HCT116 (cell line): Measurements from ENCODE around the gene CKS1B. TPM values are rescaled to one million over a fixed set of nuclear protein-coding genes. Genes with fewer than 3 reads are reported as not detected.

Experiments
- ATAC-seq: fragments of 200-7000 bp; cut with Tn5 transposase; 2 replicates; pipeline ENCODE4 v1.9.1; 2020; ENCODE audit warnings: mild to moderate bottlenecking, moderate library complexity
- BruUV-seq: library from RNA; stranded (reverse); fragments of 400-500 nt; replicated peaks from 2 replicates; lab custom pipeline; 2021; lab: Mats Ljungman, UMichigan
- CTCF ChIA-PET: fragments of 300-600 bp; sonication (Branson Sonifier 250); formaldehyde crosslinking; loops from one replicate; lab custom pipeline; 2021; ENCODE audit warnings: antibody characterized with exemption; lab: Charles Lee
- POLR2A ChIA-PET: fragments of 300-600, 350-600 bp; sonication (Branson Sonifier 250); formaldehyde crosslinking; loops from one replicate; lab custom pipeline; 2021; ENCODE audit warnings: antibody characterized with exemption; lab: Charles Lee
- RAD21 ChIA-PET, 2 experiments: fragments of 300-600 bp; sonication (Branson Sonifier 250); formaldehyde crosslinking; loops; one replicate each; lab custom pipeline; 2023; ENCODE audit warnings: low total read pairs in 2 of 2; ENCODE audit not compliant: uncharacterized antibody in 2 of 2, unreplicated experiment in 2 of 2, low non-redundant PET in 1 of 2; lab: Charles Lee
- DNase-seq: peaks from one replicate; pipeline ENCODE4 v3.0.0-alpha.2; 2010; ENCODE audit warnings: low read depth, low spot score
- H2AFZ ChIP-seq: fragments of 200-600 bp; shearing (Covaris generic), sonication (generic); 2 replicates; pipeline ENCODE4 v1.6.1; 2017; ENCODE audit warnings: low read depth, mixed run types, mixed read lengths, antibody characterized with exemption, low read length; ENCODE audit not compliant: poor library complexity, severe bottlenecking
- H3K27ac ChIP-seq: 2 replicates; pipeline ENCODE4 v1.5.1; 2012; ENCODE audit warnings: low read depth, low read length
- H3K27me3 ChIP-seq: fragments of 200-600 bp; sonication (generic); 2 replicates; pipeline ENCODE4 v1.6.1; 2016; ENCODE audit warnings: mixed run types, low read length, mixed read lengths; ENCODE audit not compliant: insufficient read depth
- H3K36me3 ChIP-seq, 2 experiments: fragments of 200-500 bp in 1 of 2; fragments of 200-600 bp in 1 of 2; sonication (Bioruptor generic) in 1 of 2; sonication (generic) in 1 of 2; 2 replicates each; pipeline versions ENCODE4 v1.5.1 to v1.6.1; 2014 to 2016; ENCODE audit warnings: low read length in 2 of 2, inconsistent platforms in 1 of 2, mixed read lengths in 1 of 2, mixed run types in 1 of 2; ENCODE audit not compliant: insufficient read depth in 2 of 2, control insufficient read depth in 1 of 2
- H3K4me1 ChIP-seq, 2 experiments: fragments of 200-600 bp in 1 of 2; sonication (generic) in 1 of 2; 2 replicates each; pipeline versions ENCODE4 v1.5.1 to v1.6.1; 2012 to 2017; ENCODE audit warnings: low read length in 2 of 2, inconsistent platforms in 1 of 2, mild to moderate bottlenecking in 1 of 2, mixed read lengths in 1 of 2, mixed run types in 1 of 2, moderate library complexity in 1 of 2; ENCODE audit not compliant: insufficient read depth in 2 of 2, control insufficient read depth in 1 of 2
- H3K4me2 ChIP-seq: fragments of 200-600 bp; sonication (generic); 2 replicates; pipeline ENCODE4 v1.6.1; 2017; ENCODE audit warnings: mixed run types, low read length, mixed read lengths
- H3K4me3 ChIP-seq, 2 experiments: fragments of 200-600 bp in 1 of 2; sonication (generic) in 1 of 2; replicated peaks in 1 of 2; 2 replicates each; pipeline ENCODE4 v1.5.1; 2011 to 2016; ENCODE audit warnings: low read length in 2 of 2, control low read depth in 1 of 2, low read depth in 1 of 2, mild to moderate bottlenecking in 1 of 2, mixed read lengths in 1 of 2, mixed run types in 1 of 2
- H3K79me2 ChIP-seq: fragments of 200-600 bp; sonication (generic); 2 replicates; pipeline ENCODE4 v1.6.1; 2017; ENCODE audit warnings: mild to moderate bottlenecking, mixed run types, low read length, moderate library complexity, mixed read lengths; ENCODE audit not compliant: insufficient read depth
- H3K9ac ChIP-seq: fragments of 200-600 bp; sonication (generic); 2 replicates; pipeline ENCODE4 v1.6.1; 2016; ENCODE audit warnings: low read length, mixed read lengths
- H3K9me2 ChIP-seq: fragments of 200-600 bp; sonication (generic), shearing (Covaris generic); 2 replicates; pipeline ENCODE4 v1.6.1; 2017; ENCODE audit warnings: mixed run types, mild to moderate bottlenecking, moderate library complexity; ENCODE audit not compliant: insufficient read depth
- H3K9me3 ChIP-seq, 2 experiments: fragments of 200-500 bp in 1 of 2; fragments of 200-600 bp in 1 of 2; sonication (Bioruptor generic) in 1 of 2; sonication (generic) in 1 of 2; 2 replicates each; pipeline ENCODE4 v1.6.1; 2014 to 2017; ENCODE audit warnings: low read length in 2 of 2, mixed read lengths in 2 of 2, inconsistent platforms in 1 of 2, low read depth in 1 of 2, mild to moderate bottlenecking in 1 of 2, mixed run types in 1 of 2, moderate library complexity in 1 of 2; ENCODE audit not compliant: control insufficient read depth in 1 of 2, insufficient read depth in 1 of 2
- H4K20me1 ChIP-seq: fragments of 200-600 bp; sonication (generic), shearing (Covaris generic); 2 replicates; pipeline ENCODE4 v1.6.1; 2017; ENCODE audit warnings: mixed run types, mild to moderate bottlenecking, moderate library complexity; ENCODE audit not compliant: insufficient read depth
- ATF3 ChIP-seq: IDR thresholded peaks from 2 replicates; pipeline ENCODE4 v1.6.1; 2012
- CBX3 ChIP-seq: IDR thresholded peaks from 2 replicates; pipeline ENCODE4 v1.6.1; 2012; ENCODE audit warnings: low read depth
- CEBPB ChIP-seq: IDR thresholded peaks from 2 replicates; pipeline ENCODE4 v1.6.1; 2012; ENCODE audit warnings: low read depth
- CTCF ChIP-seq, 3 experiments: fragments of 200-600 bp in 1 of 3; sonication (generic) in 1 of 3; IDR thresholded peaks in 2 of 3; conservative IDR thresholded peaks in 1 of 3; 2 replicates each; pipeline ENCODE4 v1.5.1; 2012 to 2017; ENCODE audit warnings: low read depth in 2 of 3, low read length in 2 of 3, antibody characterized with exemption in 1 of 3, borderline replicate concordance in 1 of 3, control low read depth in 1 of 3, mild to moderate bottlenecking in 1 of 3, mixed read lengths in 1 of 3, mixed run types in 1 of 3, moderate library complexity in 1 of 3; ENCODE audit not compliant: insufficient read depth in 1 of 3
- EGR1 ChIP-seq: IDR thresholded peaks from 2 replicates; pipeline ENCODE4 v1.6.1; 2012; ENCODE audit warnings: low read depth
- EZH2 ChIP-seq: fragments of 200-600 bp; sonication (generic); IDR thresholded peaks from 2 replicates; pipeline ENCODE4 v1.6.1; 2017; ENCODE audit warnings: antibody characterized with exemption, mixed run types
- JUND ChIP-seq: IDR thresholded peaks from 2 replicates; pipeline ENCODE4 v1.6.1; 2012
- MAX ChIP-seq: IDR thresholded peaks from 2 replicates; pipeline ENCODE4 v1.6.1; 2012
- POLR2A ChIP-seq: IDR thresholded peaks from 2 replicates; pipeline ENCODE4 v1.7.0; 2011; ENCODE audit warnings: borderline replicate concordance; ENCODE audit not compliant: insufficient read depth, insufficient read length; ENCODE audit errors: extremely low read depth
- POLR2AphosphoS5 ChIP-seq: IDR thresholded peaks from 2 replicates; pipeline ENCODE4 v1.6.1; 2011; ENCODE audit warnings: mild to moderate bottlenecking, low read depth, low read length, moderate library complexity
- RAD21 ChIP-seq: IDR thresholded peaks from 2 replicates; pipeline ENCODE4 v1.6.1; 2012; ENCODE audit warnings: low read depth, mild to moderate bottlenecking
- REST ChIP-seq: IDR thresholded peaks from 2 replicates; pipeline ENCODE4 v1.6.1; 2012; ENCODE audit warnings: low read depth
- SIN3A ChIP-seq: IDR thresholded peaks from 2 replicates; pipeline ENCODE4 v1.6.1; 2012; ENCODE audit warnings: low read depth
- SP1 ChIP-seq: IDR thresholded peaks from 2 replicates; pipeline ENCODE4 v1.6.1; 2012; ENCODE audit warnings: low read depth
- SRF ChIP-seq: IDR thresholded peaks from 2 replicates; pipeline ENCODE4 v1.6.1; 2012; ENCODE audit warnings: low read depth
- TCF7L2 ChIP-seq: IDR thresholded peaks from 2 replicates; pipeline ENCODE4 v1.7.0; 2011; ENCODE audit warnings: borderline replicate concordance, inconsistent platforms; ENCODE audit not compliant: insufficient read depth, insufficient read length; ENCODE audit errors: extremely low read depth
- YY1 ChIP-seq: IDR thresholded peaks from 2 replicates; pipeline ENCODE4 v1.6.1; 2011; ENCODE audit warnings: low read length, low read depth, moderate library complexity, mild to moderate bottlenecking; ENCODE audit not compliant: insufficient replicate concordance; ENCODE audit errors: extremely low read depth
- ZBTB33 ChIP-seq: IDR thresholded peaks from 2 replicates; pipeline ENCODE4 v1.6.1; 2011; ENCODE audit warnings: mild to moderate bottlenecking, low read length, moderate library complexity; ENCODE audit not compliant: insufficient replicate concordance; ENCODE audit errors: extremely low read depth
- ZNF274 ChIP-seq: fragments of 200-500 bp; sonication (Bioruptor generic); IDR thresholded peaks from 2 replicates; pipeline ENCODE4 v1.6.1; 2014; ENCODE audit warnings: mild to moderate bottlenecking, low read depth, low read length, inconsistent platforms
- intact Hi-C: fragments of 100-400 bp; cut with micrococcal nuclease; formaldehyde crosslinking; loops from 2 replicates; pipeline ENCODE4 v1.10.0; 2022
- total RNA-seq: library from RNA; stranded (reverse); gene quantifications from one replicate; pipeline ENCODE4 v1.2.1, GENCODE V29; 2021; ENCODE audit not compliant: unreplicated experiment

CKS1B gene
- total RNA-seq, 1 experiment from 2014 or later = 229 TPM

- no peak for TF ChIP-seq POLR2A
- no peak for TF ChIP-seq EZH2
- no peak for TF ChIP-seq CTCF (IDR thresholded peaks at IDR 0.05 in 2 of 3, conservative IDR thresholded peaks at IDR 0.05 in 1 of 3; ENCODE audit: borderline replicate concordance in 1 of 3, insufficient read depth in 1 of 3, low read depth in 2 of 3, low read length in 2 of 3)
- TF ChIP-seq TCF7L2 = no peak
- no peak for TF ChIP-seq YY1
- no peak for TF ChIP-seq POLR2AphosphoS5
- TF ChIP-seq REST = no peak
- no peak for TF ChIP-seq MAX
- TF ChIP-seq SP1 = no peak
- TF ChIP-seq RAD21 = no peak
- TF ChIP-seq CEBPB = no peak
- no peak for TF ChIP-seq ZNF274
- TF ChIP-seq ATF3 = no peak
- TF ChIP-seq CBX3 = no peak
- TF ChIP-seq JUND = no peak
- no peak for TF ChIP-seq EGR1
- TF ChIP-seq ZBTB33 = no peak
- TF ChIP-seq SRF = no peak
- TF ChIP-seq SIN3A = no peak
- Histone ChIP-seq H3K27me3 (no peaks in the 10 kb centered on the region), H4K20me1 (no peaks in the 10 kb centered on the region), H3K9ac (no peak overlapping the region), H3K27ac (no peak overlapping the region), H3K4me3 (no peak overlapping the region), H3K9me3 (no peaks in the 10 kb centered on the region), H3K4me1 (peaks cover 14 to 28% of the 10 kb centered on the region in 2 experiments), H3K36me3 (no peaks in the 10 kb centered on the region), H2AFZ (no peak overlapping the region), H3K4me2 (no peak overlapping the region), H3K9me2 (no peaks in the 10 kb centered on the region), H3K79me2 (no peaks in the 10 kb centered on the region)
- intact Hi-C loops = no loop called here
- ATAC-seq = no peak
- POLR2A ChIA-PET = interaction anchor here (1.0 to 1.2 kb wide), 2 partner anchors 16 to 18 kb away, joined by 3 read pairs; partner anchors contain the start of genes PMVK and SHC1
- CTCF ChIA-PET = no interaction called here
- BruUV-seq = no TSS peak
- RAD21 ChIA-PET = no interaction called here
- DNase-seq = no peak
Observed at GRCh38 chr1:154952664-154953063, 21.8 kb upstream of the CKS1B start.
